Endothelial cell of umbilical vein (primary cell): Measurements from ENCODE around the gene ACTR3C. TPM values are rescaled to one million over a fixed set of nuclear protein-coding genes. Genes with fewer than 3 reads are reported as not detected.
A peak's percentile ranks its signal among the peaks of the same experiment; 100 is the strongest.

Experiments used
- Bru-seq: library from RNA; stranded (reverse); fragments of 400-500 nt; gene quantifications from one replicate; lab custom pipeline; 2021; lab: Mats Ljungman, UMichigan
- BruChase-seq, 2 experiments: library from RNA; stranded (reverse); fragments of 400-500 nt; gene quantifications; one replicate each; lab custom pipeline; 2021; lab: Mats Ljungman, UMichigan
- BruUV-seq: library from RNA; stranded (reverse); fragments of 400-500 nt; replicated peaks from 2 replicates; lab custom pipeline; 2021; lab: Mats Ljungman, UMichigan
- CTCF ChIA-PET: fragments of 300-600, 350-600 bp; sonication (Branson Sonifier 250); formaldehyde crosslinking; loops from one replicate; lab custom pipeline; 2021; ENCODE audit warnings: antibody characterized with exemption, inconsistent platforms; lab: Charles Lee
- POLR2A ChIA-PET: fragments of 300-600, 350-600 bp; sonication (Branson Sonifier 250); formaldehyde crosslinking; loops from one replicate; lab custom pipeline; 2021; ENCODE audit warnings: antibody characterized with exemption, inconsistent platforms; lab: Charles Lee
- DNase-seq: peaks from one replicate; pipeline ENCODE4 v3.0.0-alpha.2; 2011; ENCODE audit warnings: low read depth, low spot score
- FAIRE-seq: peaks from 2 replicates; lab custom pipeline; 2011; peaks lifted over from hg19 to GRCh38; lab: Jason Lieb, UNC
- H2AFZ ChIP-seq: 2 replicates; pipeline ENCODE4 v1.6.0; 2012; ENCODE audit warnings: low read depth, low read length, control low read depth, inconsistent platforms
- H3K27ac ChIP-seq: 2 replicates; pipeline ENCODE4 v1.5.1; 2011; ENCODE audit warnings: low read depth, mild to moderate bottlenecking, control low read depth, low read length, moderate library complexity; ENCODE audit not compliant: insufficient read depth
- H3K27me3 ChIP-seq, 2 experiments: 2 replicates each; pipeline versions ENCODE4 v1.6.0 to v1.6.1; 2011; ENCODE audit warnings: low read length in 2 of 2, mixed read lengths in 1 of 2; ENCODE audit not compliant: control insufficient read depth in 2 of 2, insufficient read depth in 2 of 2
- H3K36me3 ChIP-seq, 2 experiments: 2 replicates in 1 of 2; 3 replicates in 1 of 2; pipeline ENCODE4 v1.5.1; 2011; ENCODE audit warnings: low read length in 2 of 2, mild to moderate bottlenecking in 1 of 2, moderate library complexity in 1 of 2; ENCODE audit not compliant: control insufficient read depth in 2 of 2, insufficient read depth in 2 of 2; ENCODE audit errors: extremely low read depth in 1 of 2
- H3K4me1 ChIP-seq: 3 replicates; pipeline ENCODE4 v1.5.1; 2011; ENCODE audit warnings: mild to moderate bottlenecking, low read length; ENCODE audit not compliant: control insufficient read depth, insufficient read depth; ENCODE audit errors: extremely low read depth
- H3K4me2 ChIP-seq: 2 replicates; pipeline ENCODE4 v1.6.1; 2011; ENCODE audit warnings: low read length, control low read depth, mixed read lengths; ENCODE audit not compliant: insufficient read depth
- H3K4me3 ChIP-seq, 3 experiments: fragments of 200-600 bp in 1 of 3; sonication (generic), shearing (Covaris generic) in 1 of 3; replicated peaks in 1 of 3; 2 replicates each; pipeline ENCODE4 v1.5.1; 2011 to 2016; ENCODE audit warnings: control low read depth in 3 of 3, low read length in 3 of 3, mild to moderate bottlenecking in 2 of 3, inconsistent platforms in 1 of 3, low read depth in 1 of 3, moderate library complexity in 1 of 3; ENCODE audit not compliant: insufficient read depth in 1 of 3
- H3K79me2 ChIP-seq: 2 replicates; pipeline ENCODE4 v1.6.0; 2012; ENCODE audit warnings: low read length, inconsistent platforms; ENCODE audit not compliant: control insufficient read depth, insufficient read depth
- H3K9ac ChIP-seq: replicated peaks from 2 replicates; pipeline ENCODE3; 2011; ENCODE audit warnings: low read length, control low read depth; ENCODE audit not compliant: insufficient read depth; ENCODE audit errors: extremely low read depth
- H3K9me1 ChIP-seq: replicated peaks from 3 replicates; pipeline ENCODE4 v1.6.0; 2011; ENCODE audit warnings: mild to moderate bottlenecking, low read length; ENCODE audit not compliant: control insufficient read depth, insufficient read depth; ENCODE audit errors: extremely low read depth
- H3K9me3 ChIP-seq: replicated peaks from 2 replicates; pipeline ENCODE4 v1.5.1; 2012; ENCODE audit warnings: low read length, inconsistent platforms; ENCODE audit not compliant: control insufficient read depth, insufficient read depth
- H4K20me1 ChIP-seq: replicated peaks from 2 replicates; pipeline ENCODE3; 2011; ENCODE audit warnings: mild to moderate bottlenecking, low read length; ENCODE audit not compliant: control insufficient read depth, insufficient read depth; ENCODE audit errors: extremely low read depth
- EZH2 ChIP-seq: IDR thresholded peaks from 2 replicates; pipeline ENCODE4 v1.6.1; 2012; ENCODE audit warnings: borderline replicate concordance, low read depth, mild to moderate bottlenecking, moderate library complexity, low read length, inconsistent platforms; ENCODE audit not compliant: severe bottlenecking
- FOS ChIP-seq: IDR thresholded peaks from 2 replicates; pipeline ENCODE4 v1.6.1; 2011; ENCODE audit warnings: mild to moderate bottlenecking, low read length, moderate library complexity, borderline replicate concordance; ENCODE audit not compliant: insufficient read depth
- GATA2 ChIP-seq: IDR thresholded peaks from 2 replicates; pipeline ENCODE4 v1.7.0; 2011; ENCODE audit warnings: low read depth, mild to moderate bottlenecking, moderate library complexity, mixed read lengths, low read length; ENCODE audit not compliant: insufficient read length, insufficient read depth
- JUN ChIP-seq: IDR thresholded peaks from 2 replicates; pipeline ENCODE4 v1.6.1; 2011; ENCODE audit warnings: borderline replicate concordance, low read depth; ENCODE audit not compliant: insufficient read length, insufficient read depth
- MYC ChIP-seq: IDR thresholded peaks from one replicate; pipeline ENCODE4 v1.6.1; 2011; ENCODE audit warnings: mild to moderate bottlenecking, low read depth, low read length
- POLR2A ChIP-seq: IDR thresholded peaks from 2 replicates; pipeline ENCODE4 v1.6.1; 2012; ENCODE audit warnings: low read depth, mild to moderate bottlenecking, control low read depth, low read length
- POLR2AphosphoS5 ChIP-seq: IDR thresholded peaks from 2 replicates; pipeline ENCODE4 v1.6.1; 2012; ENCODE audit warnings: low read depth, mild to moderate bottlenecking, control low read depth, low read length, moderate library complexity; ENCODE audit not compliant: insufficient read depth
- dilution Hi-C: fragments of 300-500 bp; cut with MboI; formaldehyde crosslinking; loops from one replicate; pipeline ENCODE4 v1.15.0; 2019; ENCODE audit warnings: low sequenced_read_pairs; ENCODE audit not compliant: extremely low pct_ligation_motif_present
- intact Hi-C: fragments of 100-400 bp; cut with micrococcal nuclease; formaldehyde crosslinking; loops from one replicate; pipeline ENCODE4 v1.10.0; 2022
- long read RNA-seq: library from polyadenylated mRNA; stranded (forward); transcript quantifications from one replicate; pipeline ENCODE4 v2.0.0, GENCODE V29; 2021
- polyA minus RNA-seq, 3 experiments: library from RNA; depleted of rRNA, polyadenylated mRNA; stranded (reverse); fragments of >200 nt; gene quantifications; 1 replicate in 1 of 3; 2 replicates in 2 of 3; pipeline ENCODE4 v1.2.3, GENCODE V29; 2011
- polyA plus RNA-seq, 4 experiments: library from polyadenylated mRNA; depleted of rRNA in 3 of 4; stranded (reverse) in 3 of 4; unstranded in 1 of 4; fragments of >200 nt; gene quantifications; 2 replicates each; pipeline versions ENCODE4 v1.2.1 to v1.2.3, GENCODE V29; 2011 to 2012; ENCODE audit warnings: missing spikeins in 1 of 4
- total RNA-seq: library from RNA; stranded (reverse); gene quantifications from 2 replicates; pipeline ENCODE4 v1.2.3, GENCODE V29; 2021
- TF ChIP-seq, protein P1 (sequence below): IDR thresholded peaks from 2 replicates; pipeline ENCODE4 v1.6.1; 2011; ENCODE audit not compliant: insufficient read depth, insufficient read length
- TF ChIP-seq, protein P2 (sequence below), 2 donors: IDR thresholded peaks; 1 replicate in 1 of 2; 2 replicates in 1 of 2; pipeline ENCODE4 v1.5.1; 2011; ENCODE audit warnings: low read length in 2 of 2, mild to moderate bottlenecking in 2 of 2, moderate library complexity in 2 of 2, control low read depth in 1 of 2, inconsistent platforms in 1 of 2, low read depth in 1 of 2; ENCODE audit not compliant: insufficient read depth in 1 of 2; ENCODE audit errors: extremely low read depth in 1 of 2

Gene ACTR3C
- total RNA-seq = 0.69 TPM in 1 of 2 replicates, not detected in the other
- 0.24 and 0.33 TPM in 2 replicates for polyA plus RNA-seq
- polyA plus RNA-seq (2011; cell fraction: cytosol; rRNA removed) = 0.18 and 0.25 TPM in 2 replicates
- polyA plus RNA-seq (2011; cell fraction: nucleus; rRNA removed) = 0.06 and 0.66 TPM in 2 replicates
- polyA plus RNA-seq (2012) = 1.4 and 1.6 TPM in 2 replicates
- polyA minus RNA-seq = 1.1 and 2.4 TPM in 2 replicates
- 10.3 TPM for polyA minus RNA-seq (2011; cell fraction: cytosol; rRNA and poly(A)+ RNA removed)
- 0.63 and 0.87 TPM in 2 replicates for polyA minus RNA-seq (2011; cell fraction: nucleus; rRNA and poly(A)+ RNA removed)
- Bru-seq, nascent RNA = percentile 20 among the genes with signal in this experiment
- BruChase-seq, experiment 1, labeled RNA remaining after a 6-hour chase = percentile 17 among the genes with signal in this experiment
- percentile 18 among the genes with signal in this experiment for BruChase-seq, experiment 2, labeled RNA remaining after a 2-hour chase
- long read RNA-seq, partial matches to known transcripts = 0 of 1 reads
- long read RNA-seq, other reads (novel, unspliced or antisense) = 1 of 1 reads

DNA sequence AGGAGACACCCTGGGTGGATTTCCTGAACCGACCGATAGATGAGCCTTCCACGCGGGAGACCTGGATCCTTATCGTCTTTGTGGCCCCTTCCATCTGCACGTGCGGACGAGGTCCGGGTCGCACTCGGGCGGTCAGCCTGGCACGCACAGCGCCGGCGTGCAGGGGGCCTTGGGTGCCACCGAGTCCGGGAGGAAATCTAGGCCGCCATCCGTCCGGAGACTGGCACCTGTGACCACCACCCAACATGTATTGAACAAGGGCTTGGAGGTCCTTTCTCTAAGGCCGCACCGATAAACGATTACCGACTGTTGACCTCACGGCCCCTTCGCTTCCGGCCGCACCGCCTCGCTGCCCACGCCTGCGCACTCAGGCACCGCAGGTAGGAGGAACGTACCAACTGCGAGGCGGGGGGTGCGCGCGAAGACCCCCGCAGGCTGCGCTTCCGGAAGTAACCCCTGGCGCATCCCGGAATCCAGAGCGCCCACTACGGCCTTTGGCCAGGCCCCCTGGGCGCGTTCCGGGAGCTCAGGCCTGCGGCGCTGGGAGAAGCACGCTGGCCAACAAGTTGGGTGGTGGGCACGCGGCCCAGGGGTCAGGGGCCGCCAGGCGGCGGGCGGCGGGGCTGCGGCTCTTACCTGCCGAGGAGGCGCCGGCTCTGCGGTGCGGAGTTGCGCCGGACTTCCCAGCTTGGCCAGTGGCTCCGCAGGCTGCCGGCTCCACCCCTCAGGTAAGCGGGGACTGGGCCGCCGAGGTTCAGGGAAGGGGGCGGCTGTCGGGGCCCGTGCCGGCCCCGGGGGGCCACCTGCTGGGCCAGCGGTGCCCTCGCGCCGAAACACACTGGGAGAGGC lies at the start of gene ACTR3C, which contains the start of gene LRRC61:
ACTR3C (minus strand) TSS at position 713 of the 849 bp plus-strand sequence. CDS start 28,249 bp downstream, outside the sequence.
LRRC61 (plus strand) TSS at position 523 of the 849 bp plus-strand sequence. CDS start 13,507 bp downstream, outside the sequence.
- H3K4me1 ChIP-seq = peaks cover 3% of the 10 kb centered on the region
- dilution Hi-C loops = no loop called here
- ChIA-PET CTCF (no interaction called here), POLR2A (no interaction called here)
- no peak within 1 kb of the TSS for H3K27ac ChIP-seq
- no peak within 1 kb of the TSS for H3K9ac ChIP-seq
- H3K9me1 ChIP-seq = no peaks in the 10 kb centered on the region
- no peaks in the 10 kb centered on the region for H3K79me2 ChIP-seq
- no peaks in the 10 kb centered on the region for H3K9me3 ChIP-seq
- BruUV-seq = no TSS peak
- TF ChIP-seq EZH2 (no peak), MYC (no peak), POLR2AphosphoS5 (no peak), GATA2 (no peak), POLR2A (no peak), JUN (no peak), FOS (no peak)
- TF ChIP-seq, protein P1, sequence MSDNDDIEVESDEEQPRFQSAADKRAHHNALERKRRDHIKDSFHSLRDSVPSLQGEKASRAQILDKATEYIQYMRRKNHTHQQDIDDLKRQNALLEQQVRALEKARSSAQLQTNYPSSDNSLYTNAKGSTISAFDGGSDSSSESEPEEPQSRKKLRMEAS = no peak
- TF ChIP-seq, protein P2, sequence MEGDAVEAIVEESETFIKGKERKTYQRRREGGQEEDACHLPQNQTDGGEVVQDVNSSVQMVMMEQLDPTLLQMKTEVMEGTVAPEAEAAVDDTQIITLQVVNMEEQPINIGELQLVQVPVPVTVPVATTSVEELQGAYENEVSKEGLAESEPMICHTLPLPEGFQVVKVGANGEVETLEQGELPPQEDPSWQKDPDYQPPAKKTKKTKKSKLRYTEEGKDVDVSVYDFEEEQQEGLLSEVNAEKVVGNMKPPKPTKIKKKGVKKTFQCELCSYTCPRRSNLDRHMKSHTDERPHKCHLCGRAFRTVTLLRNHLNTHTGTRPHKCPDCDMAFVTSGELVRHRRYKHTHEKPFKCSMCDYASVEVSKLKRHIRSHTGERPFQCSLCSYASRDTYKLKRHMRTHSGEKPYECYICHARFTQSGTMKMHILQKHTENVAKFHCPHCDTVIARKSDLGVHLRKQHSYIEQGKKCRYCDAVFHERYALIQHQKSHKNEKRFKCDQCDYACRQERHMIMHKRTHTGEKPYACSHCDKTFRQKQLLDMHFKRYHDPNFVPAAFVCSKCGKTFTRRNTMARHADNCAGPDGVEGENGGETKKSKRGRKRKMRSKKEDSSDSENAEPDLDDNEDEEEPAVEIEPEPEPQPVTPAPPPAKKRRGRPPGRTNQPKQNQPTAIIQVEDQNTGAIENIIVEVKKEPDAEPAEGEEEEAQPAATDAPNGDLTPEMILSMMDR (IDR thresholded peaks at IDR 0.05; ENCODE audit: extremely low read depth in 1 of 2, insufficient read depth in 1 of 2, low read depth in 1 of 2, low read length in 2 of 2) = no peak
- peak within 1 kb of the TSS; percentile 58 for H3K4me2 ChIP-seq
- FAIRE-seq (no peak), DNase-seq (no peak)
- no peaks in the 10 kb centered on the region for H3K36me3 ChIP-seq
- H4K20me1 ChIP-seq = no peaks in the 10 kb centered on the region
- no peaks in the 10 kb centered on the region for H3K27me3 ChIP-seq
- peak within 1 kb of the TSS in 2 of 3 experiments; percentile 19 to 24 for H3K4me3 ChIP-seq
- peak within 1 kb of the TSS; percentile 73 for H2AFZ ChIP-seq
- intact Hi-C loops = no loop called here
